Panc1 (cell line): ENCODE results near the gene HDGFL2. TPM values are rescaled to one million over a fixed set of nuclear protein-coding genes. Genes with fewer than 3 reads are reported as not detected.
A peak's percentile ranks its signal among the peaks of the same experiment; 100 is the strongest.

Source experiments
- ATAC-seq: fragments of 200-7000 bp; cut with Tn5 transposase; 2 replicates; pipeline ENCODE4 v1.9.1; 2020; ENCODE audit warnings: mild to moderate bottlenecking, moderate library complexity
- BruUV-seq: library from RNA; stranded (reverse); fragments of 400-500 nt; replicated peaks from 2 replicates; lab custom pipeline; 2021; lab: Mats Ljungman, UMichigan
- CTCF ChIA-PET: fragments of 300-600 bp; sonication (Branson Sonifier 250); formaldehyde crosslinking; loops from one replicate; lab custom pipeline; 2022; ENCODE audit warnings: antibody characterized with exemption; lab: Charles Lee
- POLR2A ChIA-PET: fragments of 300-600 bp; sonication (Branson Sonifier 250); formaldehyde crosslinking; loops from one replicate; lab custom pipeline; 2022; ENCODE audit warnings: antibody characterized with exemption; lab: Charles Lee
- DNase-seq: peaks from one replicate; pipeline ENCODE4 v3.0.0-alpha.2; 2010; ENCODE audit warnings: low read depth, low spot score
- H3K27ac ChIP-seq: 2 replicates; pipeline ENCODE4 v1.5.1; 2011; ENCODE audit warnings: mild to moderate bottlenecking, low read length, inconsistent platforms
- H3K27me3 ChIP-seq: fragments of 200-500 bp; sonication (Bioruptor generic); 2 replicates; pipeline ENCODE4 v1.6.0; 2014; ENCODE audit warnings: low read length, inconsistent platforms; ENCODE audit not compliant: control insufficient read depth, insufficient read depth
- H3K36me3 ChIP-seq: fragments of 200-500 bp; sonication (Bioruptor generic); 2 replicates; pipeline ENCODE4 v1.5.1; 2014; ENCODE audit warnings: inconsistent platforms, mild to moderate bottlenecking, low read length, moderate library complexity; ENCODE audit not compliant: control insufficient read depth, insufficient read depth
- H3K4me1 ChIP-seq: 2 replicates; pipeline ENCODE4 v1.5.1; 2011; ENCODE audit warnings: inconsistent platforms, mild to moderate bottlenecking, low read length, moderate library complexity; ENCODE audit not compliant: control insufficient read depth, insufficient read depth
- H3K4me3 ChIP-seq, 2 experiments: 2 replicates each; pipeline ENCODE4 v1.5.1; 2011 to 2012; ENCODE audit warnings: low read depth in 2 of 2, low read length in 2 of 2, mild to moderate bottlenecking in 2 of 2, inconsistent platforms in 1 of 2, moderate library complexity in 1 of 2
- H3K9me3 ChIP-seq: fragments of 200-500 bp; sonication (Bioruptor generic); 2 replicates; pipeline ENCODE4 v1.5.1; 2014; ENCODE audit warnings: low read depth, mild to moderate bottlenecking, inconsistent platforms, low read length, moderate library complexity; ENCODE audit not compliant: control insufficient read depth, insufficient read depth
- POLR2AphosphoS5 ChIP-seq: IDR thresholded peaks from 2 replicates; pipeline ENCODE4 v1.6.1; 2012; ENCODE audit warnings: mild to moderate bottlenecking, low read depth, low read length, moderate library complexity
- SIN3A ChIP-seq: IDR thresholded peaks from 2 replicates; pipeline ENCODE4 v1.6.1; 2012; ENCODE audit warnings: low read depth, mild to moderate bottlenecking, low read length, moderate library complexity, borderline replicate concordance; ENCODE audit not compliant: insufficient read depth
- TCF7L2 ChIP-seq: IDR thresholded peaks from 2 replicates; pipeline ENCODE4 v1.6.1; 2011; ENCODE audit warnings: mild to moderate bottlenecking, low read depth, low read length, inconsistent platforms
- in situ Hi-C: cut with HindIII; loops from 2 replicates; pipeline ENCODE4 v1.10.0; 2016; ENCODE audit warnings: low sequenced_read_pairs, low pct_unique_long_range_greater_than_20kb
- intact Hi-C: fragments of 100-400 bp; cut with micrococcal nuclease; formaldehyde crosslinking; loops from one replicate; pipeline ENCODE4 v1.10.0; 2022; ENCODE audit not compliant: unreplicated experiment
- total RNA-seq: library from RNA; stranded (reverse); gene quantifications from one replicate; pipeline ENCODE4 v1.2.1, GENCODE V29; 2021; ENCODE audit not compliant: unreplicated experiment
- TF ChIP-seq, protein P1 (sequence below): fragments of 450-650 bp; IDR thresholded peaks from 2 replicates; pipeline ENCODE4 v1.5.1; 2017; ENCODE audit warnings: mild to moderate bottlenecking
- TF ChIP-seq, protein P2 (sequence below), 2 experiments: IDR thresholded peaks; 2 replicates each; pipeline ENCODE4 v1.6.1; 2011 to 2012; ENCODE audit warnings: low read depth in 2 of 2, control low read depth in 1 of 2, low read length in 1 of 2, mild to moderate bottlenecking in 1 of 2, moderate library complexity in 1 of 2; ENCODE audit not compliant: insufficient read depth in 1 of 2

The HDGFL2 gene
- total RNA-seq, 1 experiment from 2014 or later = 56.9 TPM

GRCh38 chr19:4510435-4511255, 38.5 kb downstream of the HDGFL2 start:
- DNase-seq = no peak
- Histone ChIP-seq H3K27ac (no peak overlapping the region), H3K36me3 (no peaks in the 10 kb centered on the region), H3K4me3 (no peak overlapping the region), H3K27me3 (no peaks in the 10 kb centered on the region), H3K9me3 (no peaks in the 10 kb centered on the region), H3K4me1 (no peaks in the 10 kb centered on the region)
- intact Hi-C loops (no loop called here), in situ Hi-C loops (no loop called here)
- no TSS peak for BruUV-seq
- ATAC-seq = 0 out of 2 replicates have a peak, but pooled peaks have one; percentile 15
- TF ChIP-seq, protein P1, sequence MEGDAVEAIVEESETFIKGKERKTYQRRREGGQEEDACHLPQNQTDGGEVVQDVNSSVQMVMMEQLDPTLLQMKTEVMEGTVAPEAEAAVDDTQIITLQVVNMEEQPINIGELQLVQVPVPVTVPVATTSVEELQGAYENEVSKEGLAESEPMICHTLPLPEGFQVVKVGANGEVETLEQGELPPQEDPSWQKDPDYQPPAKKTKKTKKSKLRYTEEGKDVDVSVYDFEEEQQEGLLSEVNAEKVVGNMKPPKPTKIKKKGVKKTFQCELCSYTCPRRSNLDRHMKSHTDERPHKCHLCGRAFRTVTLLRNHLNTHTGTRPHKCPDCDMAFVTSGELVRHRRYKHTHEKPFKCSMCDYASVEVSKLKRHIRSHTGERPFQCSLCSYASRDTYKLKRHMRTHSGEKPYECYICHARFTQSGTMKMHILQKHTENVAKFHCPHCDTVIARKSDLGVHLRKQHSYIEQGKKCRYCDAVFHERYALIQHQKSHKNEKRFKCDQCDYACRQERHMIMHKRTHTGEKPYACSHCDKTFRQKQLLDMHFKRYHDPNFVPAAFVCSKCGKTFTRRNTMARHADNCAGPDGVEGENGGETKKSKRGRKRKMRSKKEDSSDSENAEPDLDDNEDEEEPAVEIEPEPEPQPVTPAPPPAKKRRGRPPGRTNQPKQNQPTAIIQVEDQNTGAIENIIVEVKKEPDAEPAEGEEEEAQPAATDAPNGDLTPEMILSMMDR = no peak
- TF ChIP-seq SIN3A (no peak), TCF7L2 (no peak), POLR2AphosphoS5 (no peak)
- TF ChIP-seq, protein P2, sequence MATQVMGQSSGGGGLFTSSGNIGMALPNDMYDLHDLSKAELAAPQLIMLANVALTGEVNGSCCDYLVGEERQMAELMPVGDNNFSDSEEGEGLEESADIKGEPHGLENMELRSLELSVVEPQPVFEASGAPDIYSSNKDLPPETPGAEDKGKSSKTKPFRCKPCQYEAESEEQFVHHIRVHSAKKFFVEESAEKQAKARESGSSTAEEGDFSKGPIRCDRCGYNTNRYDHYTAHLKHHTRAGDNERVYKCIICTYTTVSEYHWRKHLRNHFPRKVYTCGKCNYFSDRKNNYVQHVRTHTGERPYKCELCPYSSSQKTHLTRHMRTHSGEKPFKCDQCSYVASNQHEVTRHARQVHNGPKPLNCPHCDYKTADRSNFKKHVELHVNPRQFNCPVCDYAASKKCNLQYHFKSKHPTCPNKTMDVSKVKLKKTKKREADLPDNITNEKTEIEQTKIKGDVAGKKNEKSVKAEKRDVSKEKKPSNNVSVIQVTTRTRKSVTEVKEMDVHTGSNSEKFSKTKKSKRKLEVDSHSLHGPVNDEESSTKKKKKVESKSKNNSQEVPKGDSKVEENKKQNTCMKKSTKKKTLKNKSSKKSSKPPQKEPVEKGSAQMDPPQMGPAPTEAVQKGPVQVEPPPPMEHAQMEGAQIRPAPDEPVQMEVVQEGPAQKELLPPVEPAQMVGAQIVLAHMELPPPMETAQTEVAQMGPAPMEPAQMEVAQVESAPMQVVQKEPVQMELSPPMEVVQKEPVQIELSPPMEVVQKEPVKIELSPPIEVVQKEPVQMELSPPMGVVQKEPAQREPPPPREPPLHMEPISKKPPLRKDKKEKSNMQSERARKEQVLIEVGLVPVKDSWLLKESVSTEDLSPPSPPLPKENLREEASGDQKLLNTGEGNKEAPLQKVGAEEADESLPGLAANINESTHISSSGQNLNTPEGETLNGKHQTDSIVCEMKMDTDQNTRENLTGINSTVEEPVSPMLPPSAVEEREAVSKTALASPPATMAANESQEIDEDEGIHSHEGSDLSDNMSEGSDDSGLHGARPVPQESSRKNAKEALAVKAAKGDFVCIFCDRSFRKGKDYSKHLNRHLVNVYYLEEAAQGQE (IDR thresholded peaks at IDR 0.05; ENCODE audit: insufficient read depth in 1 of 2, low read depth in 2 of 2, low read length in 1 of 2) = no peak
- ChIA-PET POLR2A (no interaction called here), CTCF (no interaction called here)

DNA sequence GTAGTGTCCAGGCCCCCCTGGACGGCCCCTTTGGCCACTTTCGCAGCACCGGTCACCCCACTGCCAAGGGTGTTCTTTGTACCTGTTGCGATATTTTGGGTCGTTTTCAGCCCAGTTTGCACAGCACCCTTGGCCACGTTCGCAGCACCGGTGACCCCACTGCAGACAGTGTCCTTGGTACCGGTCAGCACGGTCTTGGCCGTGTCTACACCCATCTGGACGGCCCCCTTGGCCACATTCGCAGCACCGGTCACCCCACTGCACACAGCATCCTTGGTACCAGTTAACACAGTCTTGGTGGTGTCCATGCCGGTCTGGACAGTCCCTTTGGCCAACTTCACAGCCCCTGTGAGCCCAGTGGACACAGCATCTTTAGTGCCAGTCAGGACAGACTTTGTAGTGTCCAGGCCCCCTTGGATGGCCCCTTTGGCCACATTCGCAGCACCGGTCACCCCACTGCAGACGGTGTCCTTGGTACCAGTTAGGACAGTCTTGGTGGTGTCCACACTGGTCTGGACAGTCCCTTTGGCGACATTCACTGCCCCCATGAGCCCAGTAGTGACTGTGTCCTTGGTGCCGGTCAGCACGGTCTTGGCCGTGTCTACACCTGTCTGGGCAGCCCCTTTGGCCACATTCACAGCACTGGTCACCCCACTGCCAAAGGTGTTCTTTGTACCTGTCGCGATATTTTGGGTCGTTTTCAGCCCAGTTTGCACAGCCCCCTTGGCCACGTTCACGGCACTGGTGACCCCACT, 39.4 kb downstream of the HDGFL2 start:
- in situ Hi-C loops (no loop called here), intact Hi-C loops (no loop called here)
- TF ChIP-seq, protein P1 = no peak
- no peak for TF ChIP-seq SIN3A
- TF ChIP-seq POLR2AphosphoS5 = no peak
- TF ChIP-seq, protein P2 (IDR thresholded peaks at IDR 0.05; ENCODE audit: insufficient read depth in 1 of 2, low read depth in 2 of 2, low read length in 1 of 2) = no peak
- no peak for TF ChIP-seq TCF7L2
- no TSS peak for BruUV-seq
- H3K4me3 ChIP-seq = no peak overlapping the region
- no peaks in the 10 kb centered on the region for H3K9me3 ChIP-seq
- no peak for ATAC-seq
- H3K36me3 ChIP-seq = no peaks in the 10 kb centered on the region
- H3K4me1 ChIP-seq = peaks cover 2% of the 10 kb centered on the region
- POLR2A ChIA-PET = no interaction called here
- DNase-seq = no peak
- no peak overlapping the region for H3K27ac ChIP-seq
- CTCF ChIA-PET = no interaction called here
- H3K27me3 ChIP-seq = no peaks in the 10 kb centered on the region
